ENCODE data around the gene PPIF. TPM values are rescaled to one million over a fixed set of nuclear protein-coding genes. Genes with fewer than 3 reads are reported as not detected.

Gene PPIF
- total RNA-seq, 1 donor, result 29.6 TPM

GRCh38 chr10:79374312-79375191, 27.3 kb downstream of the PPIF start:
- no peak overlapping the region for H3K4me3 ChIP-seq (ENCODE audit: low read depth, low read length)
- peak; percentile 82 for DNase-seq (ENCODE audit: low read depth)
- TF ChIP-seq, protein P1, sequence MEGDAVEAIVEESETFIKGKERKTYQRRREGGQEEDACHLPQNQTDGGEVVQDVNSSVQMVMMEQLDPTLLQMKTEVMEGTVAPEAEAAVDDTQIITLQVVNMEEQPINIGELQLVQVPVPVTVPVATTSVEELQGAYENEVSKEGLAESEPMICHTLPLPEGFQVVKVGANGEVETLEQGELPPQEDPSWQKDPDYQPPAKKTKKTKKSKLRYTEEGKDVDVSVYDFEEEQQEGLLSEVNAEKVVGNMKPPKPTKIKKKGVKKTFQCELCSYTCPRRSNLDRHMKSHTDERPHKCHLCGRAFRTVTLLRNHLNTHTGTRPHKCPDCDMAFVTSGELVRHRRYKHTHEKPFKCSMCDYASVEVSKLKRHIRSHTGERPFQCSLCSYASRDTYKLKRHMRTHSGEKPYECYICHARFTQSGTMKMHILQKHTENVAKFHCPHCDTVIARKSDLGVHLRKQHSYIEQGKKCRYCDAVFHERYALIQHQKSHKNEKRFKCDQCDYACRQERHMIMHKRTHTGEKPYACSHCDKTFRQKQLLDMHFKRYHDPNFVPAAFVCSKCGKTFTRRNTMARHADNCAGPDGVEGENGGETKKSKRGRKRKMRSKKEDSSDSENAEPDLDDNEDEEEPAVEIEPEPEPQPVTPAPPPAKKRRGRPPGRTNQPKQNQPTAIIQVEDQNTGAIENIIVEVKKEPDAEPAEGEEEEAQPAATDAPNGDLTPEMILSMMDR (IDR thresholded peaks at IDR 0.05; ENCODE audit: insufficient read depth, low read length), result peak; percentile 96

- DNase-seq (ENCODE audit: low read depth), result peak; percentile 54
- no peak overlapping the region for H3K4me3 ChIP-seq (ENCODE audit: low read depth, low read length)
- TF ChIP-seq, protein P1 (IDR thresholded peaks at IDR 0.05; ENCODE audit: insufficient read depth, low read length), result no peak
These were observed 28.2 kb downstream of the PPIF start for GRCh38 chr10:79375321-79376077.

DNA sequence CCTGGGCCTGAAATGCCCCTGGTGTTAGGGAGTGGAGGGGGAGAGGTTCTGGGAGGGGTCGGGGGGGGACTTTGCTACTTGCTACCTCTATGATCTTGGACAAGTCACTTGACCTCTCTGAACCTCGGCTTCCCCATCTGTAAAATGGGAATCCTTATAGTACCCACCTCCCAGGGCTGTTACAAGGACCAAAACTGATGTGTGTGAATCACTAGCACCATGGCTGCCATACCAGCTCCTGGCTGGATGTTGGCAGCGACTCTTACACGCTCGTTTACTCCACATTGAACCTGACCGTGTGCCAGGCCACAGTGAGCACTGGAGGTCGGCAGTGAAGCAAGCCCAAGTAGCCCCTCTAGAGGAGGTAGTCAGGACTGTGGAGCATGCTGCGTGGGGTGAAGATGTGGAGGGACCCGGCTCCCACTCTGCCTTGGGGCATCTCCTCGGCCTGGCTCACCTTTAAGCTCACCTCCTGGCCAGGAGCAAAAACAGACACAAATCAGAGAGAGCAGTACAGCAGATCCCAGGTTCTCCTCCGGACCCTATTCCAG, 28.9 kb downstream of the PPIF start:
- no peak for DNase-seq (ENCODE audit: low read depth)
- TF ChIP-seq, protein P1 (IDR thresholded peaks at IDR 0.05; ENCODE audit: insufficient read depth, low read length), result no peak
- no peak overlapping the region for H3K4me3 ChIP-seq (ENCODE audit: low read depth, low read length)

DNA sequence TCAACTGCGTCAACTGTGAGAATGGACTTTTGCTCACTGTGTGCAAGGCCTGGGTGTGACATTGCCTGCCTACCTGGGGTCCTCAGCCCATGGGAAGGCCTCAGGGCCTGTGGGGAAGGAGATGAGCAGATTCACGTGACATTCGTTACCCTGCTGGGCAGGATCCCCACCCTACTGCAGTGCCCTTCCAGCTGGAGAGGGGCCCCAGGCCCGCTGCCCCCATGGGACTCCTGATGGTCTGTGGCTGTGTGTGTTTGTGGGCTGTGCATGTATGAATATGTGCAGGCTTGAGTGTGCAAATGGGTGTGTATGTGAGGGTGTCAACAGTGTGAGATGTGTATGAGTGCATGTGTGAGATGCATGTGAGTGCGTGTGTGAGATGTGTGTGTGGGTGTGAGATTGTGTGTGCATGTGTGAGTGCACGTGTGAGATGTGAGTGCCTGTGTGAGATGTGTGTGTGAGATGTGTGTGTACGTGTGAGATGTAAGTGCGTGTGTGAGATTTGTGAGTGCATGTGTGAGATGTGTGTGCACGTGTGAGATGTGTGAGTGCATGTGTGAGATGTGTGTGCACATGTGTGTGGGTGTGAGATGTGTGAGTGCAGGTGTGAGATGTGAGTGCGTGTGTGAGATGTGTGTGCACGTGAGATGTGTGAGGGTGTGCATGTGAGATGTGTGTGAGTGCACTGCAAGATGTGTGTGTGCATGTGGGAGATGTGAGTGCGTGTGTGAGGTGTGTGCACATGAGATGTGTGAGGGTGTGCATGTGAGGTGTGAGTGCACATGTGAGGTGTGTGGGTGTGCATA, 29.7 kb downstream of the PPIF start:
- H3K4me3 ChIP-seq (ENCODE audit: low read depth, low read length), result no peak overlapping the region
- DNase-seq (ENCODE audit: low read depth), result no peak
- TF ChIP-seq, protein P1 (IDR thresholded peaks at IDR 0.05; ENCODE audit: insufficient read depth, low read length), result no peak

- no peak for DNase-seq (ENCODE audit: low read depth)
- TF ChIP-seq, protein P1 (IDR thresholded peaks at IDR 0.05; ENCODE audit: insufficient read depth, low read length), result no peak
- no peak overlapping the region for H3K4me3 ChIP-seq (ENCODE audit: low read depth, low read length)
These were observed 30.5 kb downstream of the PPIF start for GRCh38 chr10:79377557-79378382.

- TF ChIP-seq, protein P1 (IDR thresholded peaks at IDR 0.05; ENCODE audit: insufficient read depth, low read length), result no peak
- DNase-seq (ENCODE audit: low read depth), result no peak
- H3K4me3 ChIP-seq (ENCODE audit: low read depth, low read length), result no peak overlapping the region
These were observed 31.0 kb downstream of the PPIF start for GRCh38 chr10:79378383-79378646.
